HFFc6 (cell line): ENCODE measurements around the gene P4HTM. TPM values are rescaled to one million over a fixed set of nuclear protein-coding genes. Genes with fewer than 3 reads are reported as not detected.

ENCODE experiments used
- DNase-seq: peaks from one replicate; pipeline ENCODE4 v3.0.0-alpha.2; 2018
- H3K27ac Mint-ChIP-seq: 2 replicates; pipeline ENCODE4 v1.8.0; 2020; ENCODE audit warnings: mild to moderate bottlenecking, mixed read lengths
- H3K27me3 Mint-ChIP-seq: 2 replicates; pipeline ENCODE4 v1.8.0; 2021; ENCODE audit warnings: mild to moderate bottlenecking, moderate library complexity, mixed read lengths; ENCODE audit not compliant: insufficient read depth
- H3K36me3 Mint-ChIP-seq: 2 replicates; pipeline ENCODE4 v1.8.0; 2021; ENCODE audit warnings: low read depth, mixed read lengths
- H3K4me1 Mint-ChIP-seq: 2 replicates; pipeline ENCODE4 v1.8.0; 2020; ENCODE audit warnings: low read depth, mixed read lengths
- H3K4me3 Mint-ChIP-seq: 2 replicates; pipeline ENCODE4 v1.8.0; 2020; ENCODE audit warnings: mild to moderate bottlenecking, moderate library complexity, mixed read lengths
- H3K9me3 Mint-ChIP-seq: 2 replicates; pipeline ENCODE4 v1.8.0; 2020; ENCODE audit warnings: mild to moderate bottlenecking, mixed read lengths
- total RNA-seq, 6 experiments: library from RNA; stranded (reverse); fragmentation: NEBNext Ultra II Directional; extraction: Animal tissue kit (Norgen Biotek cat#: 25700); gene quantifications; 2 replicates in 1 of 6; 3 replicates in 5 of 6; pipeline ENCODE4 v1.2.3, GENCODE V29; 2021
- TF ChIP-seq, protein P1 (sequence below): fragments of 200-600 bp; sonication (generic); IDR thresholded peaks from 2 replicates; pipeline ENCODE4 v1.5.0; 2021; ENCODE audit warnings: antibody characterized with exemption, mild to moderate bottlenecking

The P4HTM gene
- total RNA-seq, 6 experiments from 2014 or later: 29.1 to 41.4 (median 31.6) TPM

DNA sequence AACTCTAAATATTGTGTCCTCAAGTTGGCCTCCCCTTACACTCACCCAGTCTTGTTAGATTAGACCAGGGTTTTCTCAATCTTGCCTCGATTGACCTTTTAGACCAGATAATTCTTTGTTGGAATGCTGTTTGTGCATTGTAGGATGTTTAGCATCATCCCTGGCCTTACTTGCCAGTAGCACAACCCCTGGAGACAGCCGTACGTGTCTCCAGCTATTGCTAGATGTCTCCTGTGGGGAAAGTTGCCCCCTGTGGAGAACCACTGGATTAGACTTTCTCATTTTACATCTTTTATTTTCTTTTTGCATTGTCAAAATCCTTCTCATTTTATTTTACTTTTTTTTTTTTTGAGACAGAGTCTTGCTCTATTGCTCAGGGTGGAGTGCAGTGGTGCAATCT lies 19.4 kb downstream of the P4HTM start:
- H3K9me3 Mint-ChIP-seq: no peaks in the 10 kb centered on the region
- no peak for DNase-seq
- TF ChIP-seq, protein P1, sequence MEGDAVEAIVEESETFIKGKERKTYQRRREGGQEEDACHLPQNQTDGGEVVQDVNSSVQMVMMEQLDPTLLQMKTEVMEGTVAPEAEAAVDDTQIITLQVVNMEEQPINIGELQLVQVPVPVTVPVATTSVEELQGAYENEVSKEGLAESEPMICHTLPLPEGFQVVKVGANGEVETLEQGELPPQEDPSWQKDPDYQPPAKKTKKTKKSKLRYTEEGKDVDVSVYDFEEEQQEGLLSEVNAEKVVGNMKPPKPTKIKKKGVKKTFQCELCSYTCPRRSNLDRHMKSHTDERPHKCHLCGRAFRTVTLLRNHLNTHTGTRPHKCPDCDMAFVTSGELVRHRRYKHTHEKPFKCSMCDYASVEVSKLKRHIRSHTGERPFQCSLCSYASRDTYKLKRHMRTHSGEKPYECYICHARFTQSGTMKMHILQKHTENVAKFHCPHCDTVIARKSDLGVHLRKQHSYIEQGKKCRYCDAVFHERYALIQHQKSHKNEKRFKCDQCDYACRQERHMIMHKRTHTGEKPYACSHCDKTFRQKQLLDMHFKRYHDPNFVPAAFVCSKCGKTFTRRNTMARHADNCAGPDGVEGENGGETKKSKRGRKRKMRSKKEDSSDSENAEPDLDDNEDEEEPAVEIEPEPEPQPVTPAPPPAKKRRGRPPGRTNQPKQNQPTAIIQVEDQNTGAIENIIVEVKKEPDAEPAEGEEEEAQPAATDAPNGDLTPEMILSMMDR: no peak
- peaks cover 4% of the 10 kb centered on the region for H3K27me3 Mint-ChIP-seq
- peak overlapping the region; percentile 98; the same call in 1 of the 2 replicates for H3K4me3 Mint-ChIP-seq
- peaks cover 12% of the 10 kb centered on the region; the same call in 1 of the 2 replicates for H3K36me3 Mint-ChIP-seq
- peak overlapping the region; percentile 33; the same call in 1 of the 2 replicates for H3K27ac Mint-ChIP-seq
- H3K4me1 Mint-ChIP-seq: peaks cover 28% of the 10 kb centered on the region

DNA sequence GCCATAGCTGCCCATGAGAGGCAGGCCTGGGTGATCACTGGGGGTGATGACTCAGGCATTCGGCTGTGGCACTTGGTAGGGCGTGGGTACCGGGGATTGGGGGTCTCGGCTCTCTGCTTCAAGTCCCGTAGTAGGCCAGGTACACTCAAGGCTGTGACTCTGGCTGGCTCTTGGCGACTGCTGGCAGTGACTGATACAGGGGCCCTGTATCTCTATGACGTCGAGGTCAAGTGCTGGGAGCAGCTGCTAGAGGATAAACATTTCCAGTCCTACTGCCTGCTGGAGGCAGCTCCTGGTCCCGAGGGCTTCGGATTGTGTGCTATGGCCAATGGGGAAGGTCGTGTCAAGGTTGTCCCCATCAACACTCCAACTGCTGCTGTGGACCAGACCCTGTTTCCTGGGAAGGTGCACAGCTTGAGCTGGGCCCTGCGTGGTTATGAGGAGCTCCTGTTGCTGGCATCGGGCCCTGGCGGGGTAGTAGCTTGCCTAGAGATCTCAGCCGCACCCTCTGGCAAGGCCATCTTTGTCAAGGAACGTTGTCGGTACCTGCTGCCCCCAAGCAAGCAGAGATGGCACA lies 22.5 kb downstream of the P4HTM start:
- H3K36me3 Mint-ChIP-seq: peaks cover 27% of the 10 kb centered on the region
- no peak overlapping the region for H3K27ac Mint-ChIP-seq
- peaks cover 33% of the 10 kb centered on the region for H3K4me1 Mint-ChIP-seq

DNA sequence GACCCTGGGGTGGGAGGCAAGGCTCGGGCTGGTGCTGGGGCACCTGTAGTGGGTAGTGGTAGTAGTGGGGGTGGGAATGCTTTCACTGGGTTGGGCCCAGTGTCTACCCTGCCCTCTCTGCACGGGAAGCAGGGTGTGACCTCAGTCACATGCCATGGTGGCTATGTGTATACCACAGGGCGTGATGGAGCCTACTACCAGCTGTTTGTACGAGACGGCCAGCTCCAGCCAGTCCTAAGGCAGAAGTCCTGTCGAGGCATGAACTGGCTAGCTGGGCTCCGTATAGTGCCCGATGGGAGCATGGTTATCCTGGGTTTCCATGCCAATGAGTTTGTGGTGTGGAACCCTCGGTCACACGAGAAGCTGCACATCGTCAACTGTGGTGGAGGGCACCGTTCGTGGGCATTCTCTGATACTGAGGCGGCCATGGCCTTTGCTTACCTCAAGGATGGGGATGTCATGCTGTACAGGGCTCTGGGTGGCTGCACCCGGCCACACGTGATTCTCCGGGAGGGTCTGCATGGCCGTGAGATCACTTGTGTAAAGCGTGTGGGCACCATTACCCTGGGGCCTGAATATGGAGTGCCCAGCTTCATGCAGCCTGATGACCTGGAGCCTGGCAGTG lies 23.2 kb downstream of the P4HTM start:
- Mint-ChIP-seq H3K27me3 (peaks cover 4% of the 10 kb centered on the region; the same call in 1 of the 2 replicates), H3K4me3 (no peak overlapping the region), H3K4me1 (peaks cover 29% of the 10 kb centered on the region), H3K9me3 (no peaks in the 10 kb centered on the region), H3K27ac (no peak overlapping the region), H3K36me3 (peaks cover 27% of the 10 kb centered on the region)
- TF ChIP-seq, protein P1: no peak
- DNase-seq: no peak

More for the DNA sequence above, 22.5 kb downstream of the P4HTM start:
- H3K9me3 Mint-ChIP-seq: no peaks in the 10 kb centered on the region
- TF ChIP-seq, protein P1: no peak
- no peak for DNase-seq
- H3K27me3 Mint-ChIP-seq: peaks cover 7% of the 10 kb centered on the region
- no peak overlapping the region for H3K4me3 Mint-ChIP-seq

DNA sequence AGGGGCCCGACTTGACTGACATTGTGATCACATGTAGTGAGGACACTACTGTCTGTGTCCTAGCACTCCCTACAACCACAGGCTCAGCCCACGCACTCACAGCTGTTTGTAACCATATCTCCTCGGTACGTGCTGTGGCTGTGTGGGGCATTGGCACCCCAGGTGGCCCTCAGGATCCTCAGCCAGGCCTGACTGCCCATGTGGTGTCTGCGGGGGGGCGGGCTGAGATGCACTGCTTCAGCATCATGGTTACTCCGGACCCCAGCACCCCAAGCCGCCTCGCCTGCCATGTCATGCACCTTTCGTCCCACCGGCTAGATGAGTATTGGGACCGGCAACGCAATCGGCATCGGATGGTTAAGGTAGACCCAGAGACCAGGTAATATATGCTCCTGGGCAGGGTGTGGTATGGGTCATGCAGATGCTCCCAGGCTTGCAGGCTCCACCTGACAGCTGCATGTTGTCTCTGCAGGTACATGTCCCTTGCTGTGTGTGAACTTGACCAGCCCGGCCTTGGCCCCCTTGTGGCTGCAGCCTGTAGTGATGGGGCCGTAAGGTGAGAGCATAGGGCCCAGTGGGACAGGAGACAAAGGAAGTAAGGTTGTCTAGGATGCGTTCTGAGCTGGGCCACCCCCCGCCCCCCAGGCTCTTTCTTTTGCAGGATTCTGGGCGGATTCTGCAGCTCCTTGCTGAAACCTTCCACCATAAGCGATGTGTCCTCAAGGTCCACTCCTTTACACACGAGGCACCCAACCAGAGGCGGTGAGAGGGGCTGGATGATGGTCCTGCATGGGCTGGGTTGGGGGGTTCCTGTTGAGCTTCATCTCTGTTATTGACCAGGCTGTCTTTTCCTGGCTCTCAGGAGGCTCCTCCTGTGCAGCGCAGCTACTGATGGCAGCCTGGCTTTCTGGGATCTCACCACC lies 24.0 kb downstream of the P4HTM start:
- Mint-ChIP-seq H3K4me3 (no peak overlapping the region), H3K27me3 (peaks cover 4% of the 10 kb centered on the region; the same call in 1 of the 2 replicates), H3K4me1 (peaks cover 23% of the 10 kb centered on the region), H3K9me3 (no peaks in the 10 kb centered on the region), H3K36me3 (peaks cover 27% of the 10 kb centered on the region), H3K27ac (no peak overlapping the region)
- TF ChIP-seq, protein P1: peak; percentile 82
- no peak for DNase-seq

DNA sequence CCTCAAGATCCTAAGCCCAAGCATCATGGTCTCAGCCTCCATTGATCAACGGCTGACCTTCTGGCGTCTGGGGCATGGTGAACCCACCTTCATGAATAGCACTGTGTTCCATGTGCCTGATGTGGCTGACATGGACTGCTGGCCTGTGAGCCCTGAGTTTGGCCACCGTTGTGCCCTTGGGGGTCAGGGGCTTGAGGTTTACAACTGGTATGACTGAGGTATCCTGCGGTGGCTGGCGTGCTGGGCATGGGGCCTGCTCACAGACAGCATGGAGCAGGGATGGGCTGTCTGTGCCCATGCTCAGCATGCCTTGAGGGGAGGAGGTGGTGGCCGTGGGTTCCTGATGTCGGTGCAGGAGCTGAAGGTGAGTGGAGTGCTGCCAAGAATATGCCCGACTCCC lies 25.0 kb downstream of the P4HTM start:
- Mint-ChIP-seq H3K4me1 (peaks cover 23% of the 10 kb centered on the region; the same call in 1 of the 2 replicates), H3K36me3 (peaks cover 23% of the 10 kb centered on the region), H3K27ac (peak overlapping the region; percentile 43; the same call in 1 of the 2 replicates), H3K4me3 (no peak overlapping the region), H3K9me3 (no peaks in the 10 kb centered on the region), H3K27me3 (peaks cover 4% of the 10 kb centered on the region; the same call in 1 of the 2 replicates)
- DNase-seq: no peak
- TF ChIP-seq, protein P1: no peak
